ES-I3 (cell line): ENCODE measurements around the gene NTNG1.

ENCODE experiments used
- H3K36me3 ChIP-seq: 2 replicates; pipeline ENCODE4 v1.6.1; 2013; ENCODE audit warnings: mild to moderate bottlenecking, low read length, control low read depth, moderate library complexity; ENCODE audit not compliant: insufficient read depth
- H3K4me1 ChIP-seq: 2 replicates; pipeline ENCODE4 v1.6.1; 2013; ENCODE audit warnings: mild to moderate bottlenecking, control low read depth, low read length; ENCODE audit not compliant: insufficient read depth
- H3K9ac ChIP-seq: 2 replicates; pipeline ENCODE4 v1.6.1; 2013; ENCODE audit warnings: low read depth, mild to moderate bottlenecking, low read length, moderate library complexity
- H3K9me3 ChIP-seq: 2 replicates; pipeline ENCODE4 v1.6.1; 2013; ENCODE audit warnings: mild to moderate bottlenecking, low read length, moderate library complexity; ENCODE audit not compliant: control insufficient read depth, insufficient read depth

The NTNG1 gene

GRCh38 chr1:107481756-107482384 lies 341.0 kb downstream of the NTNG1 start:
- H3K9ac ChIP-seq = no peak overlapping the region
- H3K4me1 ChIP-seq = 0 out of 2 replicates have a peak, but pooled peaks cover 6% of the 10 kb centered on the region
- H3K9me3 ChIP-seq = no peaks in the 10 kb centered on the region
- H3K36me3 ChIP-seq = no peaks in the 10 kb centered on the region

GRCh38 chr1:107483949-107484348 lies 343.1 kb downstream of the NTNG1 start:
- H3K9me3 ChIP-seq = no peaks in the 10 kb centered on the region
- H3K4me1 ChIP-seq = 0 out of 2 replicates have a peak, but pooled peaks cover 6% of the 10 kb centered on the region
- no peak overlapping the region for H3K9ac ChIP-seq
- no peaks in the 10 kb centered on the region for H3K36me3 ChIP-seq

- no peak overlapping the region for H3K9ac ChIP-seq
- H3K36me3 ChIP-seq = no peaks in the 10 kb centered on the region
- H3K9me3 ChIP-seq = no peaks in the 10 kb centered on the region
- H3K4me1 ChIP-seq = 0 out of 2 replicates have a peak, but pooled peaks cover 6% of the 10 kb centered on the region
Measured at GRCh38 chr1:107486349-107486748, 345.5 kb downstream of the NTNG1 start.

- no peak overlapping the region for H3K9ac ChIP-seq
- no peaks in the 10 kb centered on the region for H3K36me3 ChIP-seq
- H3K9me3 ChIP-seq = no peaks in the 10 kb centered on the region
- 0 out of 2 replicates have a peak, but pooled peaks cover 6% of the 10 kb centered on the region for H3K4me1 ChIP-seq
Measured at GRCh38 chr1:107487506-107487905, 346.7 kb downstream of the NTNG1 start.

GRCh38 chr1:107491582-107491981 lies 350.7 kb downstream of the NTNG1 start:
- Histone ChIP-seq H3K36me3 (no peaks in the 10 kb centered on the region), H3K9ac (no peak overlapping the region), H3K9me3 (no peaks in the 10 kb centered on the region), H3K4me1 (no peaks in the 10 kb centered on the region)

GRCh38 chr1:107493111-107493716 lies 352.4 kb downstream of the NTNG1 start:
- Histone ChIP-seq H3K36me3 (no peaks in the 10 kb centered on the region), H3K4me1 (no peaks in the 10 kb centered on the region), H3K9me3 (no peaks in the 10 kb centered on the region), H3K9ac (no peak overlapping the region)

GRCh38 chr1:107494061-107494460 lies 353.2 kb downstream of the NTNG1 start:
- no peaks in the 10 kb centered on the region for H3K9me3 ChIP-seq
- no peaks in the 10 kb centered on the region for H3K36me3 ChIP-seq
- H3K9ac ChIP-seq = no peak overlapping the region
- no peaks in the 10 kb centered on the region for H3K4me1 ChIP-seq

GRCh38 chr1:107496002-107496401 lies 355.2 kb downstream of the NTNG1 start:
- no peaks in the 10 kb centered on the region for H3K4me1 ChIP-seq
- no peaks in the 10 kb centered on the region for H3K36me3 ChIP-seq
- H3K9ac ChIP-seq = no peak overlapping the region
- no peaks in the 10 kb centered on the region for H3K9me3 ChIP-seq

GRCh38 chr1:107499139-107499744 lies 358.4 kb downstream of the NTNG1 start:
- no peak overlapping the region for H3K9ac ChIP-seq
- H3K36me3 ChIP-seq = no peaks in the 10 kb centered on the region
- no peaks in the 10 kb centered on the region for H3K9me3 ChIP-seq
- no peaks in the 10 kb centered on the region for H3K4me1 ChIP-seq

- H3K36me3 ChIP-seq = no peaks in the 10 kb centered on the region
- no peak overlapping the region for H3K9ac ChIP-seq
- no peaks in the 10 kb centered on the region for H3K4me1 ChIP-seq
- no peaks in the 10 kb centered on the region for H3K9me3 ChIP-seq
Measured at GRCh38 chr1:107501081-107501605, 360.3 kb downstream of the NTNG1 start.

- H3K9me3 ChIP-seq = no peaks in the 10 kb centered on the region
- H3K36me3 ChIP-seq = no peaks in the 10 kb centered on the region
- H3K9ac ChIP-seq = no peak overlapping the region
- H3K4me1 ChIP-seq = no peaks in the 10 kb centered on the region
Measured at GRCh38 chr1:107510347-107510746, 369.5 kb downstream of the NTNG1 start.

GRCh38 chr1:107512836-107513235 lies 372.0 kb downstream of the NTNG1 start:
- no peaks in the 10 kb centered on the region for H3K9me3 ChIP-seq
- H3K4me1 ChIP-seq = no peaks in the 10 kb centered on the region
- H3K9ac ChIP-seq = no peak overlapping the region
- no peaks in the 10 kb centered on the region for H3K36me3 ChIP-seq

GRCh38 chr1:107514841-107515240 lies 374.0 kb downstream of the NTNG1 start:
- Histone ChIP-seq H3K9me3 (no peaks in the 10 kb centered on the region), H3K36me3 (no peaks in the 10 kb centered on the region), H3K9ac (no peak overlapping the region), H3K4me1 (no peaks in the 10 kb centered on the region)

GRCh38 chr1:107515702-107516101 lies 374.9 kb downstream of the NTNG1 start:
- Histone ChIP-seq H3K9me3 (no peaks in the 10 kb centered on the region), H3K9ac (no peak overlapping the region), H3K36me3 (no peaks in the 10 kb centered on the region), H3K4me1 (no peaks in the 10 kb centered on the region)

- Histone ChIP-seq H3K9ac (no peak overlapping the region), H3K9me3 (no peaks in the 10 kb centered on the region), H3K36me3 (no peaks in the 10 kb centered on the region), H3K4me1 (peaks cover 10% of the 10 kb centered on the region; the same call in 1 of the 2 replicates)
Measured at GRCh38 chr1:107523061-107523460, 382.2 kb downstream of the NTNG1 start.
